NCI-H2196 treated with DMSO at 0.1 percent for 48 hours (cell line): ENCODE results near the gene CERS6.
"Not testable (repeated sequence)": the region's sequence is repeated elsewhere in the genome, so short reads cannot be mapped to it uniquely, and the experiment has no call there.

Experiments
- DNase-seq: peaks from one replicate; lab custom pipeline; 2025; ENCODE audit not compliant: unreplicated experiment; lab: John Stamatoyannopoulos, UW

Gene CERS6

DNA sequence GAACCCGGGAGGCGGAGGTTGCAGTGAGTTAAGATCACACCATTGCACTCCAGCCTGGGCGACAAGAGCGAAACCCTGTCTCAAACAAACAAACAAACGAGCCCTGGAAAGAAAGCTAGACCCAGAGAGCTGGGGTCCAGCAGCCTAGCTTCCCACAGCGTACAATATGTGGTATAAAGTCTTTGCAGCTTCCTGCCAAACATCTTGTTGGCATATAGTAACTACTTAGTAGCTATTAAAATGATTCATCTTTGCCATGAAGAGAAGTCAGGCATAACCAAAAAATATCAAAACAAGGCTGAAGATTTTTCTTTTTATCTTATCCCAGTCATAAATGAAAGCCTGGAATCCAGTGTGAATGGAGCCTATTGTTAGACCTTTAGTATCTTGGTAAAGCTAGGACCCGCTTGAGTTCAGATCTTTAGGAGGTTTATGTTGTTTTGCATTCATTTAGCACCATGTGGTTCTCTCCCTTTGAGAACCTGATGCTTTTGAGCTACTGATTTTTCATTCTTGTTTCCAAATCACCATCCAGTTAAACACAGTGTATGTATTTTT is 206.7 kb downstream of the CERS6 start:
- DNase-seq, result no peak

DNA sequence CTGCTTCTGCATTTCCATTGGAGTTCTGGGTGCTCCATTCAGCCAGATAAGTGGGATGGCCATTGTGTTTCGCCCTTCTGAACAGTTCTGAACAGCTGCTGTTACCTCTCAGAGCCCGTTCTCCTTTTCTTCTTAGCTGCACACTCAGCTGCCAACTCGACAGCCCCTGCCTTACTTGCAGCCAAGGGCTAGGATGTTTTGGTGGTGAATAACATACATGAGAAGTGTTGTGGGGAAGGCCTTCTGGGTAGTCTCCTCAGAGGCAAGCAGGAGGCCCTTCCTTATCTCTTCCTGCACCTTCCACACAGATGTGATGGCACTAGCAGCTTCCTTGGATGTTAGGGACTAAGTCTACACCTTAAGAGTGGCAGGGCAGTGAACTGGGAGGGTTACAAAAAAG is 207.9 kb downstream of the CERS6 start:
- DNase-seq, result no peak

DNA sequence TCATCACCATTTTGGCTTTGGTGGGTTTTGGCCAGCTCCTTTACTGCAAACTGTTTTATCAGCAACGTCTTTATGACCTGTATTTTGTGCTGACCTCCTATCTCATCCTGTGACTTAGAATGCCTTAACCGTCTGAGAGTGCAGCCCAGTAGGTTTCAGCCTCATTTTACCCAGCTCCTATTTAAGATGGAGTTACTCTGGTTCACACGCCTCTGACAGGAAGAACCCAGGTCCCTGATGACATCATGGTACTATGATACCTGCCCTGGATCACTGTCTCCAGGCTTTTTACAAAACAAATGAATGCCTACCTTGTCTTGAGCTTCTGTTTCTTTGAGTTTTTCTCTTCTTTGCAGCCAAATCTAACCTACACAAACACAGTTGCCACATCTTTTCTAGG is 208.6 kb downstream of the CERS6 start:
- DNase-seq, result not testable (repeated sequence)

DNA sequence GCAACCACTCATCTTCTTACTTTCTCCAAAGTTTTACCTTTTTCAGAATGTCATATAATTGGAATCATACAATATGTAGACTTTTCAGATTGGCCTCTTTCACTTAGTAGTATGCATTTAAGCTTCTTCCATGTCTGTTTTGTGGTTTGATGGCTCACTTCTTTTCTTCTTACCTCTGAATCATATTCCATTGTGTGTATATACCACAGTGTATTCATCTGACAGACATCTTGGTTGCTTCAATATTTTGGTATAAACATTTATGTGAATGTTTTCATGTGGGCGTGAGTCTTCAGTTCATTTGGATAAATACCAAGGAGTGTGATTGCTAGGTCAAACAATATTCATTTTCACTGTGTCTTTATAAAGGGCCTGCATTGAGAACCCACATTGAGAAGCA is 210.3 kb downstream of the CERS6 start:
- no peak for DNase-seq

DNA sequence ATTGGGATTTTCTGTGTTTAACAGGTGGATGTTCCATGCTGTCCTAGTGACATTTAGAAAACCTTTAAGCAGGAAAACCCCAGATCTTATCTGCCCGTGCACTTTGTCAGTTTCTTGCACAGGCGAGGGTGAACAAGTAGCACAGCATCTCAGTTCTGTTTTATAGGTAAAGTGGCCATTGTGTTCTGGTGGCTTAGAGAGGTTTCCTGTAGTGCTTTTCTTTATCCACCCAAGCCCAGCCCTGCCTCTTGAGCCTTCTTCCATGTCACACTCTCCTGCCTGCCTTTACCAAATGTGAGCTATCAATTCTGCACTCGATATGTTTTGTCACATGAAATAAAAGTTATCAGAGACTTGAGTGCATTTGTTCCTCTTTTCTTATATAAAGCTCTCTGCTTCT is 211.1 kb downstream of the CERS6 start:
- no peak for DNase-seq

DNA sequence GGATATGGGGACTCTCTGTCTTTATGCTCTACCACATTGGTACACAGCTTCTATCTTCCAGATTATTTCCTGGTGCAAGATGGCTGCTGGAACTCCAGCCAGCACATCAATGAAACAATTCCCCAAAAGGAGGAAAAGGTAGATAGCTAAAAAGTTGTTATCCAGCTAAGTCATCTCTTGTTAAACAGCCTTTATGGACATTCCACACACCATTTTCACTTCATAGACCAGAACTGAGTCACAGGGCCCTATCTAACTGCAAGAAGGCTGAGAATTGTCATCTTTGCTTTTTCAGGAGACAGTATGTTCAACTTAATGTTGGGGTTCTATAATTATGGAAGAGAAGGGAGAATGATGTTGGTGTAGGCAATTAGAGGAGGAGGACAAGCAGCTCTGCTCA is 213.1 kb downstream of the CERS6 start:
- no peak for DNase-seq

DNA sequence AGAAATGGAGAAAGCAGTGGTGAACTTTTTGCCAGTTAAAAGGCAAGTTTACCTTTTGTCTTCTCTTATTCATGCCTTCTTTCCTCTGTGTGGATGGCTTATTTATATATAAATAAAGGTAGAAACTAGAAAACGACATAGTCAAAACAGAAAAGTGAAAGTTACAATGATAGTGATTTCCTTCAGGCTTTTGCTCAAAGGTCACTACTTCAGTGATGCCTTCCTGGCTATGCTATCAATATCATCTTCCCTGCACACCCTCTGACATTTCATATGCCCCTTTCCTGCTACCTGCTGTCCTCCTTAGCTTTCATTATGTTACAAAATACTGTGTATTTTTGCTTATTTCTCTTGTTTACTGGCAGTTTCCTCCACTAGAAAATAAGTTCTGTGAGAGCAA is 214.4 kb downstream of the CERS6 start:
- DNase-seq, result no peak

DNA sequence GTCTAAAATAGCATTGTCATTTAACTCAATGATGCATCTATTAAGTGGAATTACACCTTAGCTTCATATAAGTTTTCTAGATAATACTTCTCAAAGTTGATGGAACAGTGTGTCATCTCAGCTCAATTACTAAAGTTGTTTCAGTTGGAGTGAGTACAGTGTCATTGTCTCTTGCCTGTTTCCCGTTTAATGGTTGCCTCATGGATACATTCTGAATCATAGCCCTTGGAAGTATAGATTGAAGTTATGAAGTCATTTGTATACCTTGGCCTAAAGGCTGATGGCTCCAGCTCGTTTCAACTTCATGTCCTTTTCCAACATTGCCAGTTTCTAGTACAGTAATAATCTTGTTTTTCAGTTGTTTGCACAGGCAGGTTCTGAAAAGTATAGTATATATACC is 215.9 kb downstream of the CERS6 start:
- no peak for DNase-seq

DNA sequence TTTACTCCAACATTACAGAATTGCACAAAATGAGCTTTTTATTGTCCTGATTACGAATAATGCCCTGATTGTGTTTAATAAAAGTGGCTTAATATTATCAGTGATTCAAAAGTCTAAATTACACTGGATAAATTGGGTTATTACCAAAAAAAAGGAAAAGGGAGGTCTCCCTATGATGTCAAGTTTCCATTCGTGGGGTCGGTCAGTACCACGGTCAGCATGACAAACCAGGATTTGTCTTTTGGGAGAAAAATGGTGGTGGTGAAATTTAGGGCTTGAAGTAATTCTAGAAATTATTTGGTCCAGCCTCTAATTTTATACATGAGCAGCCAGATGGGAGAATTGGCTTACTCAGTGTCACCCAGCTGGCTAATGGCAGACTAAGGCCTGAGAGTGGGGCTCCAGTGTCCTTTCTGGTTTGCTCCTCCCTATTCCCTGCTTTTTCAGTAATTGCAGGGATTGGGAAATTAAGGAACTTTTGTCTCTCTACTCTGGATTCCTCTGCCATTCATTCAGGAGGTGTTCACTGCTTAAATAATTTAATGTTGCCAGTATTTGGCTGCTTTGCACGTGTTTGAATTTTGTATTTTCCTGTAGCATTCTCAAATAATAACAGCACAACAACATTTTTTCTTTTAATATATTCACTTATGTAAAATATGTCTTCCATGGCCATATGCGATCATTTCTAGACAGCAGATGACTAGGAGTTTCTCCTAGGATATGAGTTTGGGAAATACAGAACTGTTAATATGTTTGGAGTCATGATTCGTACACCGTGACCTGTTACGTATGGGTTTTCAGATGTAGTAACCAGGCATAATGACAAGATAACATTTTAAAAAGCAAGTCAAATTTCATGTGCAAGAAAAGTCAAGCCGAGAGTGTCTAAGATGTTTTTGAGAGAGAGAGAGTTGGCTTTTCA is 217.5 kb downstream of the CERS6 start:
- no peak for DNase-seq

DNA sequence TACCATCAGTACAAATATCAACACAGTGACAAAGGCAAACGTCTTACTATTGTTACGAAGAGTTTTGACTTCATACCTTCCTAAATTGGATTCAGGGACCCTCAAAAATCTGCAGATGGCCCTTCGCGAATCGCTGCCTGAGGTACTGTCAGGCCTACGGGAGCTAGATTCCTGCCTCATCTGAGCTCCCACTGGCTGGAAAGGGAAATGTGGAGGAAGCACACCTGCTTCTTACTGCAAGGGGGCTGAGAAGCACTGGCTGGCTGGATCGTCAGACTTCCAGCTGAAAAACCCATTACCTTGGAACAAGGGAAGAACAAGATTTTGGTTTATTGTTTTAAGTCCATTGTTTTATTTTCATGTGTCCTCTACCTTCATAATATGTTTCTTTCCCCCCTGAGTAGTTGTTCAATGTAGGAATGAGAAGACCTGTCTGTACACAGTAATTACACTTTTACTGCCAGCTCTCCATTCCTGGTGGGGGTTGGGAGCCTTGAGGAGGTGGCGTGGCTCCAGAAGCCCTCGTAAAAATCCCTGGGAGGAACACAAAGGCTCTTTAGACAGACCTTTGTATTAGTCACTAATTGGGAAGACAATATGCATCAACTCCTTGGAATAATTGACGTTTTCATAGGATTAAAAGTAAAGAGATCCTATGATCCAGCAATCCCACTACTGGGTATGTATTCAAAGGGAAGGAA is 222.2 kb downstream of the CERS6 start:
- no peak for DNase-seq

DNA sequence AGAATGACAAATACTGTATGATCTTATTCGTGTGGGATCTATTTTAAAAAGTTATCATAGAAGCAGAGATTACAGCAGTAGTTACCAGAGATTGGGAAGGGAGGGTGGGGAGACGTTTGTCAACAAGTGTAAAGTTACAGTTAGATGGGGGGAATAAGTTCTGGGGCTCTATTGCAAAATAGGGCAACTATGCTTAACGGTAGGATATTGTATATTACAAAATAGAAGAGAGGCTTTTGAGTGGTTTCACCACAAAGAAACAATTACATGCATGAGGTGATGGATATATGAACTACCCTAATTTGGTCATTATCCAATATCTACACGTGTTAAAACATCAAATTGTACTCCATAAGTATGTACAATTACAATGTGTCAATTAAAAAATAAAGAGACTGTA is 223.0 kb downstream of the CERS6 start:
- no peak for DNase-seq

DNA sequence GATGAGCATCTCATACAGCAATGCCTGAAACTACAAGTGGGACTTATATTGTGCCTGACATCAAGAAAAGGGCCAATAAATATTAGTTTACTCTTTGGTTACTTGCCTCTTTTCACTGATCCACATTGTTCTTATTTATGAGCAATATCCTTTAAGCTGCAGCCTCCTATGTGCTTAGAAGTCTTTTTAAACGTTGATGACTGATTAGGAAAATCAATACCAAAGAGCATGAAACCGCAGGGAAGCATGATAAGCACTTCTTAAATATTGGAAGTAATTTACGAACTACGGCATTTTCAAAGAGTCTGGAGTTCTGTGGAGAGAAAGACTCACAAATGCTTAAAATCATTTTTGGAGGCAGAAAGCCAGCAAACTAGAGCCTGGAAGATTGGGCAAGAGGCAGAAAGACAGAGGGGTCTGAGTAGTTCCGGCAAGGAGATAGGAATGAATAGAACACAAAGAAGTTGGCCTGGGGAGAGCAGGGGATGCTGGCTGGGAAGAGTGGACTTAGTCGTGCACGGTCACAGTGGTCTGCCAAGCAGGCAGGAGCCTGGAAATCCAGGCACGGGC is 223.8 kb downstream of the CERS6 start:
- no peak for DNase-seq

DNA sequence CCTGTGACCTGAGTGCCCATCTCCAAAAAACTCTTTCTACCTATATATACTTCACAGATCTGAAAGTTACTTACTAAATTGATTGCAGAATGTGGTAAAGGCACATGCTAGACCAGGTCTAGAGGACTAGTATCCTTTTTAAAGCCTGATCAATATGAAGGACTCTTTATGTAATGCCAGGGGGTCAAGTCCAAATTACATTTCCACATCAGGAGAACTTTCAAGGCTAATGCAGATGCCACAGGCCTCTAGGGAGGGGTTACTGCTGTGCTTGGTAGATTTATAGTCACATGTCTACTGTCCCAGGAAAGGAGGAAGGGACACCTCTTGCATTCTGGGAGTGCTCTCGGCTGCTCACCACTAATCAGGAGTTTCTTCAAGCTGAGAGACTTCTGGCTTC is 227.9 kb downstream of the CERS6 start:
- no peak for DNase-seq

DNA sequence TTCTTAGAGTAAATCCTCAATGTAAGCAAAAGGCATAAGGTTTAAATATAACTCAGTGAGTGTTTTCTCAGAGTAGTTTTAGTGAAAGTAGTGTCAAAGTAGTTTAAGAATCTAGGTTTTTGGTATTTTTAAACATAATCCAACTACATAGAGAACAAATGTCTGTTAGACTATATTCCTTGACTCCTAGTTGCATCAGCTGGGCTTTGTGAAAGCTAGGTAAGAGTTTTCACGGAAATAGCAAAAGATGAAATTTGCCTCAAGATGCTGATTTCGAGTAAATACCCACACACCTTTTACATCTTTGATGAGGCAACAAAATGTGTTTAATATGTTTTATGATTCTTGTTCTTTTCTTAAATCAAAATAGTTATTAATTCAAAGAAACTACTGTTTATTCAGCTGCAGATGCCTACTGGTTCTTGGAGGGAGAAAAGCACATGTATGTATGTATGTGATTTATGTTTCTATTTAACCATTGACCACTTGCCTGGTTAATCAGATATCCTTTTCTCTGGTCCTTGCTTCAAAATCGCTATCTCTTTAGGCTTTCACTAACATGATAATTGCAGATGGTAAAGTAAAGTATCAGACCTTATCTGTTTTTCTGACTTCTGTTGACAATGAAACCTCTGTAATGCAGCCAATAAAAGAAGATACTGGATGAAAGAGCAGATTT is 229.0 kb downstream of the CERS6 start:
- no peak for DNase-seq

DNA sequence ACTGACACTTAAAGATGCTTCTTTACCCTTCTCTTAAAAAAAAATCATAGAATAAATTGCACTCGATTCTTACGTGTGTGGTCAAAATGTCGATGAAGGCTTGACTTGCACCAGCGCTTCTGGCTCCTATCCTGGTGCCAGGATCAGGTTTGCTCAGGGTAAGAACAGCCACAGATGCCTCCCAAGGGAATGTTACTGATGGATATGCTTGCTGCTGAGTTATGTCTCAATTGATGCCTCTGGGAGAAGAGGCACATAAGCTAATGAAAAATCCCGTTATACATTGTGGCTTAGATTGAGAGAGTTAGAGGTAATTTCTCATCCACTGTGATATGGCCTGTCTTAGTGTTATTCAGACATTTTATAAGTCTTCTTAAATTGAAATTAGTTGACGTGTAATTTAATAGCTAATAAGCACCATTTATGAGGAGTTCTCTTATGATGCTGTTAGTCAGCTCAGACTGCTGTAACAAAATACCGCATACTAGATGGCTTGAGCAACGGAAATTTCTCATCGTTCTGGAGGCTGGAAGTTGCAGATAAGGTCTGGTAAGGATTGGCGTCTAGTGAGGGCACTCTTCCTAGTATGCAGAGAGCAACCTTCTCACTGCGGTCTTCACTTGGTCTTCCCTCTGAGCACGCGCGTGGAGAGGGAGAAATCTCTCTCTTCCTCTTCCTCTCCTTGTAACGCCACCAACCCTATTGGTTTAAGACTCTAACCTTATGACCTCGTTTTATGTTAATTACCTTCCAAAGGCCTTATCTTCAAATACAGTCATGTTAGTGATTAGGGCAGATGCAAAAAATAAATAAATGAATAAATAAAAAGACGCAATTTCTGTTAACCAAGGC is 229.8 kb downstream of the CERS6 start:
- no peak for DNase-seq

DNA sequence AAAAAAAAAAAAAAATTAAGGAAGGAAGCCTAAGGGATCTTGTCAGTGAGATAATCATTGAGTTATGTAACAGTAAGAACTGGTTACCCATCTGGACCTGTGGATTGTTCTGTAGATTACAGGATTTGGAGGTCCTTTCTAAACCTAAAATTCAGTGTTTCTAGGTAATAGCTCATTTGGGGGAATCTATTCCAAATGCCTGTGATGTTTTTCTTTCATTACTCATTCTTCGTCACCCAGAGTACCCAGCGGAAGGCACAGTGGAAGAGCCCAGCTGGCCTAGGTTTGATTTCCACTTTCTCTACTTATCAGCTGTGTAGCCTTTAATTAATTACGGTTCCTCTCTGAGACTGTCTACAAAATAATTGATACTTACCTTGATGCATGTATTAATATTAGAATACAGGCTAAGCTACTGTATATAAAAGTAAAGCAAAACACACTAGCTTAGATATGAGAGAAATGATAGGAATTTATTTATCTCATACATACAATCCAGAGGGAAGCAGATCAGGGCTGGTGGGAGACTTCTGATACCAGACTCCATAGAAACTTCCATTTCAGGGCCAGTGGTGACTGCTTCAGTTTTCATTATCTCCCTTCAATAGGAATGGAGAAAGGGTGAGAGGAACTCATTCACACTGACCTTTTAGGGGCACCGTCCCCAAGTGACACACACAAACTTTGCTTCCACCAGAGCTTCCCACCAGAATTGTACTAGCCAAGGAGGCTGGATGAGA is 230.6 kb downstream of the CERS6 start:
- DNase-seq, result no peak

DNA sequence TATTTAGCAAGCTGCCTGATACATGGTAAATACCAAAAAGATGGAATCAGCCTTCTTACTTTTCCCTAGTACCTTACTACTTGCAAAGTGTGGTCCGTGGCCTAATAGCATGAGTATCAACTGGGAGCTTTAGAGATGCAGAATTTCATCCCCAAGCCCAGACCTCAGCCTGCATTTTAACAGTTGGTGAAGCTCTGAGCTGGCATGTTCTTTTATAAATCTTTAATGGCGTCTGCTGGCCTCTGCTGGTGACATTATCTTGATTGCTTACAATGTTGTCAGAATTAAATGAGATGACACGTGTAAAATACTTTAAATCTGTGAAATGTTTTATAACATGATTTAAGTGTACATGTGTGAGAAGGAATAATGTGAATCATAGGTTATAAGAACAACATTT is 231.2 kb downstream of the CERS6 start:
- no peak for DNase-seq

DNA sequence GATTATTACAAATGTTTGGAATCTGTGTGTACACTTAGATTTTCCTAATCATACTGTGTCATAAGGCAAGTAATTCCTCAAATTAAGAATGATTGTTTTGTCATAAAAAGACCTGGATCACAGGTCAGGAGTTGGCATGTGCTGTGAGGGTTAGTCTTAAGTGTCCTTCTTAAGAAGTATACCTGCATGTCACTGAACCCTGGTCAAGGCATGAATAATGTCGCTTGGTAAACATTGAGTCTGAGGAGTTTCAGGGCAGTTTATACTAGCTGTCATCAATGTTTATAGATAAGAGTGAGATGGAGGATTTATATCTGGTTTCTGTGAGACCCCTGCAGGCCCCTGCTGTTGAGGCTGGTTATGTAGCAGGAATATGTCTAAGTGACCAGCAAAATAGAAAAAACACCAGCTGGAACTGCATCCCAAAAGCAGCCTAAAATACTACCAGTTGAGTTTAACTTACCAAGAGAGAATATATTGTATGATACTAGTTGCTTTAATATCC is 234.4 kb downstream of the CERS6 start:
- DNase-seq, result no peak

DNA sequence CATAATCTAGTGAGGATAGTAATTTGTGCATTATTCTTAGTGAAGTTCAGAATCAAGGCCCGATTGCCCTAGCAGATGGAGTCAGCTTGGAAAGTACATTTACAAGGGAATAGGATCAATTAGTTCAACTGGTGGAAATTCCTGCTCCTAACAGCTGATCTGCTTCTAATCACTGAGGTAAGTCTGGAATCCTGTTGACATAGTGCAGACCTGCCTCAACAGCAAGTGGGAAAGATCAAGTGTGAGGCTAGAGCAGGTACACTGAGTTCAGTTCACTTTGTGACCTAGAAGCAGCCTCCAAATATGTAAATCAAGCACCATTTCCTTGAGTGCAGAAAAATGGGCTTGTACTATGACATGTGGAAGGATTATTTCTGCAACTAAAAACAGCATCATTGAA is 235.1 kb downstream of the CERS6 start:
- DNase-seq, result no peak
